HG03095 (cell line): ENCODE measurements around the gene WDR54.
"Not testable (repeated sequence)": the region's sequence is repeated elsewhere in the genome, so short reads cannot be mapped to it uniquely, and the experiment has no call there.

ENCODE experiments used
- ATAC-seq: cut with Tn5 transposase; IDR thresholded peaks from one replicate; pipeline ENCODE4 v1.9.1; 2021; ENCODE audit warnings: moderate library complexity; ENCODE audit not compliant: unreplicated experiment

WDR54 gene

GRCh38 chr2:74450570-74451190 is 29.1 kb downstream of the WDR54 start:
- no peak for ATAC-seq

- peak; percentile 36 for ATAC-seq
Observed at GRCh38 chr2:74454654-74455511, 33.4 kb downstream of the WDR54 start, which contains the start of gene INO80B. TSS of gene INO80B (plus strand) at chr2:74455087. CDS start at chr2:74455117, 30 bp downstream.

DNA sequence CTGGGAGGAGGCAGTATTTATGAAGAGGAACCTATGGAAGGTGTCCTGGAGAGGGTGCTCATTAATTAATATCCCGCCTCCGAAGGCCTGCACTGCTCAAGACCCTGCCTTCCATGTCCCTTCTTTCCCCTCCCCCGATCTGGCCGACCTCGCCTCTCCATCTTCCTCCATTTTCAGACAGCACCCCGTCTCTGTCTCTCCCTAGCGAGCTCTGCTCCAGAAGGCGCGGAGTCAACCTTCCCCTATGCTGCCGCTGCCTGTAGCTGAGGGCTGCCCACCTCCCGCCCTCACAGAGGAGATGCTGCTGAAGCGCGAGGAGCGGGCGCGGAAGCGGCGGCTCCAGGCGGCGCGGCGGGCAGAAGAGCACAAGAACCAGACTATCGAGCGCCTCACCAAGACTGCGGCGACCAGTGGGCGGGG is 35.6 kb downstream of the WDR54 start:
- no peak for ATAC-seq

DNA sequence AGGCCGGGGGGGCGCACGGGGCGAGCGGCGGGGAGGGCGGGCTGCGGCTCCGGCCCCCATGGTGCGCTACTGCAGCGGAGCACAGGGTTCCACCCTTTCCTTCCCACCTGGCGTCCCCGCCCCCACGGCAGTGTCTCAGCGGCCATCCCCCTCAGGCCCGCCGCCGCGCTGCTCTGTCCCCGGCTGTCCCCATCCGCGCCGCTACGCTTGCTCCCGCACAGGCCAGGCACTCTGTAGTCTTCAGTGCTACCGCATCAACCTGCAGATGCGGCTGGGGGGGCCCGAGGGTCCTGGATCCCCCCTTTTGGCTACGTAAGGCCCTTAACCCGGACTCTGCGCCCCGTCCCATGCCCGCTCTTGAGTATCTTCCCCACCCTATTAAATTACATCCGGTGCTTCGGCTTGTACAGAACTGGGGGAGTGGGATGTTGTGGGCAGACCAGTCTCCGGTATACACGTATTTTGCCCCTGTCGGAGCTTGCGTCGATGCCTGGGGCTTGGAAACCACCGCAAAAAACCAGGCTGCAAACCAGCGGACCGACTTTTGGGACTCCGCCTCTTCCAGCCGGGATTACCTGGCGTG is 36.1 kb downstream of the WDR54 start:
- peak; percentile 30 for ATAC-seq

DNA sequence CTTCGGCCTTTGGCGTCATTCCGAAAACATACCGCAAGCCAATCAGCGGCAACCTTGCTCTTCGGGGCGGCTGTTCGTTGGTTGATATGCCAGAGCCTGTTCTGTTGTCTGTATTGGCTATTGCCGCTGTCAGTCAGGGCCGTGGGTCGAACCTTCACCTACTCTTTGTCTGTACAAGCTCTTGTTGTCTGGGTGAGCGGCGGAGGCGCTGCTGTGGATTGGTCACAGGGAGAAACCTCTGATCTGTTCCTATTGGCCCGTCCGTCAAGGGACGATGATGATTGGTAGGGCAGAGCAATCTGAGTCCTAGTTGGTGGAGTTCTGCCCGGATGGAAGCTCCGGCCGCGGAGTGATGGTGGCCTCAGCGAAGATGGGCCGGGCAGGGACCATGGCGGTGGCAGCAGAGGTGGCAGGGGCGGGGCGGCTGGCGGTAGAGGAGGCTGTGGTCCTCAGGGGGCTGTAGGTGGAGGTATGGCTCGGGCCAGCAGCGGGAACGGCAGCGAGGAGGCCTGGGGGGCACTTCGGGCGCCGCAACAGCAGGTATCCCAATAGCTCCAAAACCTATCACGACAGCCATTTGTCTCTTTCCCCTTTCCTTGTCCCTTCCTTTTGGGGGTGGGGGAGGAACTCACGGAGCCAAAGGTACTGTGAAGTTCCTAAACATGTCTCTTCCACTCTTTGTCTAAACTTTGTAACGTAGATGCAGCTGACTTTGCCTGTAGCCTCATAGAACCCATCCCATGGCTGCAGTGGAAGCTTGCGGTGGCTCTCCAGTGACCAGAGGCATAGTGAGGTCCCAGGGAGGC is 36.8 kb downstream of the WDR54 start, which contains the start of gene WBP1:
Gene WBP1 (plus strand): TSS at position 307 of the 806 bp plus-strand sequence. CDS start 165 bp downstream, at position 472.
- peak; percentile 76 for ATAC-seq

DNA sequence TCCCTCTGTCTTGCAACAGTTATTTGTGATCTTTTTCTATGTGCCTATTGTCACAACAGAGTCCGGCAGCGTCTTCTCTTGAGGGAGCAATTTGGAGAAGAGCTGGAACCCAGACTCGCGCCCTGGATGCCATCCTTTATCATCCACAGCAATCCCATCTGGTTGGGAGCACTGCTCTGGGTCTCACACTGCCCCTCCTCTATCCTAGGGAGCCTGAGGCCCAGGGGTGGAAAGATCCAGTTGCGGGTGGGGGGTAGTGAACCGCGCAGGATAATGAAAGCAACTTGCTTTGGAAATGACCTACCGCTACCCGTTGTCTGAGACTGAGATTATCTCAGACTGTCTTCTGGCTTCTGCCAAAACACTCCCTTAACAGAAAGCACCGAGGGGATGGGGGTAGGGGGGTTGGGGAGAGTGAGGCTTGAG is 37.4 kb downstream of the WDR54 start:
- no peak for ATAC-seq

DNA sequence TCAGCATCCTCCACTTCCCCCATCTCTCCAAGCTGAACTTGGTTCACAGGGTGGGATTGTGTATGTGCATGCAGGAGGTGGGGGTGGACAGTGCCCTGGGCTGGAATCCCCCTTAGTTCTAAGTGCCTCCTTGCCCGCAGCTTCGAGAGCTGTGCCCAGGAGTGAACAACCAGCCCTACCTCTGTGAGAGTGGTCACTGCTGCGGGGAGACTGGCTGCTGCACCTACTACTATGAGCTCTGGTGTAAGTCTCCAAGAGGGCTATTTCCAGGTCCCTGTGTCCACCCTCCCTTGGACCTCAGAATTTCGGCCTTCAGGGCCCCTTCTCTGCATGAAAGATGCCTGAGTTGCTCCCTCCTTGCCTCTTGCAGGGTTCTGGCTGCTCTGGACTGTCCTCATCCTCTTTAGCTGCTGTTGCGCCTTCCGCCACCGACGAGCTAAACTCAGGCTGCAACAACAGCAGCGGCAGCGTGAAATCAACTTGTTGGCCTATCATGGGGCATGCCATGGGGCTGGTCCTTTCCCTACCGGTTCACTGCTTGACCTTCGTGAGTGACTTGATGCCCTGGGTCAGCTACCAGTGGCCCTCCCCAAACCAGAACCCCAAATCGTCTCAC is 38.1 kb downstream of the WDR54 start:
- ATAC-seq, result not testable (repeated sequence)

- not testable (repeated sequence) for ATAC-seq
Observed at GRCh38 chr2:74460187-74460586, 38.7 kb downstream of the WDR54 start.

GRCh38 chr2:74461187-74462053 is 39.9 kb downstream of the WDR54 start:
- ATAC-seq, result no peak

- no peak for ATAC-seq
Observed at GRCh38 chr2:74462054-74462785, 40.7 kb downstream of the WDR54 start.

DNA sequence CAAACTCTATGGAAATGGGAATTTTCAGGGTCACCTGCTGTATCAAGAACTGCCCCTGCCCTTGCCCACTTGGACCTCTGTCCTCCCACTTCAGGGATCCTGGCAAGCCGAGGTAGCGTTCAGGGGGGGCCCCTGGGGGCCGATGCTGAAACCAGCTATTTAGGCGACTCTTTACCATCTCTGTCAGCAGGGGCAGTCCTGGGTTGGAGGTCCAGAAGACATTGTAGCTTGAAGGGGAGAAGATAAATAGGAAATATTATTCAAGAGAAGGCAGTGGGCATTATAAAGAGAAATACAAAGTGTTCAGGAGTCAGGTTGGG is 41.2 kb downstream of the WDR54 start:
- no peak for ATAC-seq

DNA sequence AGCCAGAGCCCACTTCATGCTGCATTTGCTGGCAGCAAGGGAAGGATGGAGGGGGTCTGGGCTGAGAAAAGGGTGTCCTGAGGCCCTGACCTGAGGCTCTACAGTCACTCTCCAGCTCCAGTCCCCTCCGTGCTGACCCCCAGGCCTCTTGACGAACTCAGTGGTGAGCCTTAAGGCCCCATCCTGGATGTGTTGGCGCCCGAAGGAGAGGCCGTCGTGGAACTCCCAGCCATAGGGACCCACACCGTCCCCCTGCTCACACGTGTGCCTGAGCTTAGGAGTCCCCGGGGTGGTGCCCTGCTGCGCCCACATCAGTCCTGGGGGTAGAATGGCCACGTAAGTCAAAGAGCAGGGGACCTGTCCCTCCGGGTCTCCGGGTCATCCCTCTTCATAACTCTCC is 42.9 kb downstream of the WDR54 start:
- no peak for ATAC-seq

GRCh38 chr2:74470742-74471141 is 49.2 kb downstream of the WDR54 start:
- not testable (repeated sequence) for ATAC-seq

DNA sequence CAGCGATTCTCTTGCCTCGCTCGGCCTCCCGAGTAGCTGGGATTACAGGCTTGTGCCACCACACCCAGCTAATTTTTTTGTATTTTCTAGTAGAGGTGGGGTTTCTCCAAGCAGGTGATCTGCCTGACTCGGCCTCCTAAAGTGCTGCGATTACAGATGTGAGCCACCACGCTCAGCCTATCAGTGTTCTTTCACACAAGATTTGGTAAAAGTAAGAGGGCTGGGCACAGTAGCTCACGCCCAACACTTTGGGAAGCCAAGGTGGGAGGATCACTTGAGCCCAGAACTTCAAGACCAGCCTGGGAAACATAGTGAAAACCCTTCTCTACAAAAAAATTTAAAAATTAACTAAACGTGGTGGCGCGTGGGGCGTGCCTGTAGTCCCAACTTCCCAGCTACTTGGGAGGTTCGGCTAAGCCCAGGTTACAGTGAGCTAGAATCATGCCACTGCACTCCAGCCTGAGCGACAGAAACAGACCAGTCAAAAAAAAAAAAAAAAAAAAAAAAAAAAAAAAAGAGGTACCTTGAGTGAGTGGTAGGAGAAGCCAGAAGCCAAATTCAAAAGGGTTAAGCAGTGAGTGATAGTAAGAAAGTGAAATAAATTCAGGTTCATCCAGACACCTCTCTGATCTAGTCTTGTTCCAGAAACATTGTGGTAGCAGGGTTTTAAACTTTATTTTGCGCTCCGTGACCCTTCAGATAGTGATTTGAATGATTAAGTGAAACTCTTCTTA is 50.0 kb downstream of the WDR54 start:
- ATAC-seq, result no peak

- peak; percentile 75 for ATAC-seq
Observed at GRCh38 chr2:74472086-74472944, 50.8 kb downstream of the WDR54 start, which contains the start of gene MRPL53. TSS of gene MRPL53 (minus strand) at chr2:74472680. CDS start at chr2:74472660, 20 bp downstream.

- no peak for ATAC-seq
Observed at GRCh38 chr2:74472945-74473258, 51.4 kb downstream of the WDR54 start.

DNA sequence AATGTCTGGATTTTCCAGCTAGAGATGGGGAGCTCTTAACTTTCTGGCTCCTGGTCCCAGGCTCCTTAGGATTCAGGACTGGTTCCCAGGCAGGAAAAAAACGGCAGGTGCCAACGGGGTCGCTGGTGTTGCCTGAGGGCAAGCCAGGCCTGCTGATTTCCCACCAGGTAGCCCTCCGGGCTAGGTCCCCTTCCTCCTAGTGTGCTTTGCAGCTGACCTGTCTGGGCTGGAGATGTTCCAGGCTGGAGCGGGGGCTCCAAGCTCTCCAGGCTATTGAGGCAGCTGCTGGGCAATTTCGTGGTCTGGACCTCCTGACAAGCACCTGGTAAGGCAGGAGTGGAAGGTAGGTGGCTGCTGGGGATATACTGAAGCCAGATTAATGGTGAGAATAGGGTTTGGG is 53.0 kb downstream of the WDR54 start:
- ATAC-seq, result no peak
